Thoracic aorta (tissue), 2 donors: ENCODE measurements around the gene GIT2. TPM values are rescaled to one million over a fixed set of nuclear protein-coding genes. Genes with fewer than 3 reads are reported as not detected.

Source experiments
- ATAC-seq: fragments of 150-250 bp; one replicate; pipeline ENCODE4 v1.8.0; 2017; ENCODE audit warnings: low read depth; ENCODE audit not compliant: insufficient number of reproducible peaks, low FRiP score
- DNase-seq: peaks from one replicate; pipeline ENCODE4 v3.0.0-alpha.2; 2020; ENCODE audit warnings: low spot score
- H3K27ac ChIP-seq, 2 donors: fragments of 200-600 bp; sonication (generic); 1 replicate in 1 of 2; 2 replicates in 1 of 2; pipeline ENCODE4 v1.5.1; 2016; ENCODE audit warnings: mild to moderate bottlenecking in 2 of 2, moderate library complexity in 2 of 2
- H3K27me3 ChIP-seq: fragments of 200-600 bp; sonication (generic); replicated peaks from 2 replicates; pipeline ENCODE4 v1.6.0; 2016; ENCODE audit warnings: mild to moderate bottlenecking; ENCODE audit not compliant: insufficient read depth
- H3K36me3 ChIP-seq: fragments of 200-600 bp; sonication (generic); one replicate; pipeline ENCODE4 v1.5.1; 2016
- H3K4me1 ChIP-seq, 2 donors: fragments of 200-600 bp; sonication (generic); 1 replicate in 1 of 2; 2 replicates in 1 of 2; pipeline versions ENCODE4 v1.5.1 to v1.6.0; 2016; ENCODE audit warnings: low read depth in 2 of 2, mild to moderate bottlenecking in 1 of 2; ENCODE audit not compliant: control insufficient read depth in 1 of 2
- H3K4me3 ChIP-seq: fragments of 200-600 bp; sonication (generic); 2 replicates; pipeline ENCODE4 v1.5.1; 2016; ENCODE audit warnings: mild to moderate bottlenecking
- H3K9me3 ChIP-seq: fragments of 200-600 bp; sonication (generic); 2 replicates; pipeline ENCODE4 v1.5.1; 2016
- CTCF ChIP-seq: fragments of 200-600 bp; sonication (generic); IDR thresholded peaks from one replicate; pipeline ENCODE4 v1.5.1; 2019; ENCODE audit warnings: antibody characterized with exemption
- total RNA-seq, 2 donors: library from RNA; depleted of rRNA; stranded (reverse); fragments of >200 nt; gene quantifications; one replicate each; pipeline versions ENCODE4 v1.1.0 to v1.2.3, GENCODE V29; 2016

The GIT2 gene
- total RNA-seq, 2 donors from 2014 or later = 45.2 to 71.5 TPM

GRCh38 chr12:109928058-109928656 lies 68.0 kb downstream of the GIT2 start:
- DNase-seq = no peak
- H3K27ac ChIP-seq = no peak overlapping the region
- H3K27me3 ChIP-seq = no peaks in the 10 kb centered on the region
- no peak for TF ChIP-seq CTCF
- no peaks in the 10 kb centered on the region for H3K9me3 ChIP-seq
- H3K4me1 ChIP-seq = no peaks in the 10 kb centered on the region
- H3K4me3 ChIP-seq = no peak overlapping the region
- H3K36me3 ChIP-seq = peaks cover 30% of the 10 kb centered on the region
- no peak for ATAC-seq

- no peaks in the 10 kb centered on the region for H3K27me3 ChIP-seq
- H3K4me3 ChIP-seq = no peak overlapping the region
- H3K4me1 ChIP-seq = no peaks in the 10 kb centered on the region
- ATAC-seq (no peak), DNase-seq (no peak)
- peaks cover 30% of the 10 kb centered on the region for H3K36me3 ChIP-seq
- peak; percentile 42 for TF ChIP-seq CTCF
- no peaks in the 10 kb centered on the region for H3K9me3 ChIP-seq
- no peak overlapping the region for H3K27ac ChIP-seq
Measured at GRCh38 chr12:109927622-109928021, 68.5 kb downstream of the GIT2 start.

GRCh38 chr12:109926488-109927210 lies 69.5 kb downstream of the GIT2 start:
- peaks cover 21% of the 10 kb centered on the region for H3K36me3 ChIP-seq
- DNase-seq = no peak
- H3K9me3 ChIP-seq = no peaks in the 10 kb centered on the region
- TF ChIP-seq CTCF = no peak
- H3K4me1 ChIP-seq = no peaks in the 10 kb centered on the region
- no peak overlapping the region for H3K27ac ChIP-seq
- H3K4me3 ChIP-seq = no peak overlapping the region
- ATAC-seq = no peak
- H3K27me3 ChIP-seq = no peaks in the 10 kb centered on the region

- peaks cover 22% of the 10 kb centered on the region for H3K36me3 ChIP-seq
Measured at GRCh38 chr12:109926016-109926415, 70.2 kb downstream of the GIT2 start.

More at GRCh38 chr12:109926016-109926415, 70.2 kb downstream of the GIT2 start:
- H3K4me3 ChIP-seq = no peak overlapping the region
- no peak for TF ChIP-seq CTCF
- no peak overlapping the region for H3K27ac ChIP-seq
- no peaks in the 10 kb centered on the region for H3K9me3 ChIP-seq
- H3K27me3 ChIP-seq = no peaks in the 10 kb centered on the region
- H3K4me1 ChIP-seq = no peaks in the 10 kb centered on the region
- ATAC-seq (no peak), DNase-seq (no peak)
